SW 1271 (cell line): ENCODE data around the gene RALGPS1.

Experiments used
- DNase-seq, 2 experiments: peaks; one replicate each; lab custom pipeline; 2025; lab: John Stamatoyannopoulos, UW

Gene RALGPS1

GRCh38 chr9:127079446-127080140 lies 165.0 kb downstream of the RALGPS1 start:
- DNase-seq = no peak

- no peak for DNase-seq
Observed at GRCh38 chr9:127081250-127082185, 166.9 kb downstream of the RALGPS1 start.

- no peak for DNase-seq
Observed at GRCh38 chr9:127083138-127083980, 168.8 kb downstream of the RALGPS1 start.

GRCh38 chr9:127084076-127085039 lies 169.8 kb downstream of the RALGPS1 start:
- no peak for DNase-seq

GRCh38 chr9:127085186-127085585 lies 170.6 kb downstream of the RALGPS1 start:
- DNase-seq = no peak

GRCh38 chr9:127086771-127087170 lies 172.2 kb downstream of the RALGPS1 start:
- DNase-seq = no peak

- no peak for DNase-seq
Observed at GRCh38 chr9:127087411-127087810, 172.8 kb downstream of the RALGPS1 start.

- no peak for DNase-seq
Observed at GRCh38 chr9:127087836-127088235, 173.3 kb downstream of the RALGPS1 start.

GRCh38 chr9:127088724-127089615 lies 174.4 kb downstream of the RALGPS1 start:
- no peak for DNase-seq

GRCh38 chr9:127089631-127090081 lies 175.1 kb downstream of the RALGPS1 start:
- no peak for DNase-seq

- DNase-seq = no peak
Observed at GRCh38 chr9:127090341-127090985, 175.9 kb downstream of the RALGPS1 start.

- DNase-seq = no peak
Observed at GRCh38 chr9:127091526-127091925, 176.9 kb downstream of the RALGPS1 start.

GRCh38 chr9:127092041-127092608 lies 177.5 kb downstream of the RALGPS1 start:
- no peak for DNase-seq

- no peak for DNase-seq
Observed at GRCh38 chr9:127093319-127094020, 178.9 kb downstream of the RALGPS1 start.

- no peak for DNase-seq
Observed at GRCh38 chr9:127095411-127095810, 180.8 kb downstream of the RALGPS1 start.

GRCh38 chr9:127096208-127096607 lies 181.6 kb downstream of the RALGPS1 start:
- DNase-seq = no peak

GRCh38 chr9:127097683-127098082 lies 183.1 kb downstream of the RALGPS1 start:
- DNase-seq = no peak

- no peak for DNase-seq
Observed at GRCh38 chr9:127098916-127099553, 184.5 kb downstream of the RALGPS1 start.
